ENCODE results near the gene DDAH2. TPM values are rescaled to one million over a fixed set of nuclear protein-coding genes. Genes with fewer than 3 reads are reported as not detected.

The DDAH2 gene
- total RNA-seq, 1 donor from 2014 or later, result 108 TPM

- TF ChIP-seq POLR2AphosphoS5 (IDR thresholded peaks at IDR 0.05; ENCODE audit: insufficient read depth in 1 of 2, low read depth in 1 of 2) (peak in 1 of 2 donors; percentile 15), CTCF (IDR thresholded peaks at IDR 0.05) (no peak), POLR2A (IDR thresholded peaks at IDR 0.05) (no peak)
- no peak overlapping the region for H3K4me3 ChIP-seq
- H3K4me1 ChIP-seq, result peaks cover 36% of the 10 kb centered on the region
- H3K27ac ChIP-seq, result no peak overlapping the region
- intact Hi-C loops (cut with DNase I), result loop anchor here (5.0 kb wide), 1 partner anchor 107 kb away; no protein-coding TSS in a partner anchor
- no peaks in the 10 kb centered on the region for H3K9me3 ChIP-seq
- no peaks in the 10 kb centered on the region for H3K27me3 ChIP-seq
- peaks cover 0 to 14% of the 10 kb centered on the region in 2 donors for H3K36me3 ChIP-seq
- no peak for DNase-seq (ENCODE audit: extremely low spot score in 2 of 2)
Measured at GRCh38 chr6:31725502-31726350, 3.4 kb downstream of the DDAH2 start.

- no peaks in the 10 kb centered on the region for H3K9me3 ChIP-seq
- TF ChIP-seq CTCF (IDR thresholded peaks at IDR 0.05) (no peak), POLR2AphosphoS5 (IDR thresholded peaks at IDR 0.05; ENCODE audit: insufficient read depth in 1 of 2, low read depth in 1 of 2) (no peak), POLR2A (IDR thresholded peaks at IDR 0.05) (no peak)
- H3K36me3 ChIP-seq, result peaks cover 0 to 14% of the 10 kb centered on the region in 2 donors
- no peak for DNase-seq (ENCODE audit: extremely low spot score in 2 of 2)
- intact Hi-C loops (cut with DNase I), result no loop called here
- H3K4me1 ChIP-seq, result peaks cover 32% of the 10 kb centered on the region
- H3K4me3 ChIP-seq, result no peak overlapping the region
- H3K27me3 ChIP-seq, result no peaks in the 10 kb centered on the region
- no peak overlapping the region for H3K27ac ChIP-seq
Measured at GRCh38 chr6:31723980-31724691, 5.0 kb downstream of the DDAH2 start.

- H3K9me3 ChIP-seq, result no peaks in the 10 kb centered on the region
- no peak for DNase-seq (ENCODE audit: extremely low spot score in 2 of 2)
- no peaks in the 10 kb centered on the region for H3K27me3 ChIP-seq
- no peak for TF ChIP-seq POLR2A (IDR thresholded peaks at IDR 0.05)
- TF ChIP-seq POLR2AphosphoS5 (IDR thresholded peaks at IDR 0.05; ENCODE audit: insufficient read depth in 1 of 2, low read depth in 1 of 2), result no peak
- TF ChIP-seq CTCF (IDR thresholded peaks at IDR 0.05), result no peak
- H3K4me1 ChIP-seq, result peaks cover 32% of the 10 kb centered on the region
- H3K36me3 ChIP-seq, result peaks cover 0 to 14% of the 10 kb centered on the region in 2 donors
- no peak within 1 kb of the TSS for H3K27ac ChIP-seq
- intact Hi-C loops (cut with DNase I), result no loop called here
- H3K4me3 ChIP-seq, result no peak within 1 kb of the TSS
Measured at GRCh38 chr6:31723245-31723979, 5.7 kb downstream of the DDAH2 start, which contains the start of gene MPIG6B. Gene MPIG6B (plus strand): TSS chr6:31723373. CDS start chr6:31723384, 11 bp downstream.

- Histone ChIP-seq H3K9me3 (no peaks in the 10 kb centered on the region), H3K27me3 (no peaks in the 10 kb centered on the region), H3K36me3 (peaks cover 0 to 11% of the 10 kb centered on the region in 2 donors), H3K4me1 (peaks cover 20% of the 10 kb centered on the region), H3K27ac (no peak overlapping the region), H3K4me3 (no peak overlapping the region)
- no peak for DNase-seq (ENCODE audit: extremely low spot score in 2 of 2)
- intact Hi-C loops (cut with DNase I), result no loop called here
- TF ChIP-seq POLR2A (IDR thresholded peaks at IDR 0.05), result no peak
- TF ChIP-seq POLR2AphosphoS5 (IDR thresholded peaks at IDR 0.05; ENCODE audit: insufficient read depth in 1 of 2, low read depth in 1 of 2), result no peak
- TF ChIP-seq CTCF (IDR thresholded peaks at IDR 0.05), result no peak
Measured at GRCh38 chr6:31722173-31722572, 6.9 kb downstream of the DDAH2 start.

All from vagina (tissue), 2 donors.